HG03571 (cell line): ENCODE measurements around the gene TRIM69.

Experiments used
- ATAC-seq: cut with Tn5 transposase; IDR thresholded peaks from one replicate; pipeline ENCODE4 v1.9.1; 2021; ENCODE audit not compliant: unreplicated experiment

TRIM69 gene

GRCh38 chr15:44801797-44802196 is 65.5 kb downstream of the TRIM69 start:
- ATAC-seq: no peak

- ATAC-seq: no peak
Observed at GRCh38 chr15:44802336-44802735, 66.0 kb downstream of the TRIM69 start.

GRCh38 chr15:44804298-44805046 is 68.1 kb downstream of the TRIM69 start:
- no peak for ATAC-seq

- no peak for ATAC-seq
Observed at GRCh38 chr15:44808557-44808956, 72.2 kb downstream of the TRIM69 start.

- ATAC-seq: no peak
Observed at GRCh38 chr15:44810237-44810636, 73.9 kb downstream of the TRIM69 start.

GRCh38 chr15:44811337-44811736 is 75.0 kb downstream of the TRIM69 start:
- ATAC-seq: no peak

- no peak for ATAC-seq
Observed at GRCh38 chr15:44812029-44812517, 75.7 kb downstream of the TRIM69 start.

GRCh38 chr15:44813231-44813630 is 76.9 kb downstream of the TRIM69 start:
- ATAC-seq: no peak
